Muscle layer of duodenum (tissue), 2 donors: ENCODE results near the gene HOXD1.

ENCODE experiments used
- H3K27ac ChIP-seq: one replicate; pipeline ENCODE4 v1.7.0; 2013; ENCODE audit warnings: mild to moderate bottlenecking, low read length
- H3K27me3 ChIP-seq: one replicate; pipeline ENCODE4 v1.7.0; 2013; ENCODE audit warnings: low read depth, mild to moderate bottlenecking, control low read depth, low read length
- H3K36me3 ChIP-seq, 2 donors: one replicate each; pipeline ENCODE4 v1.7.0; 2013; ENCODE audit warnings: low read length in 2 of 2, control low read depth in 1 of 2, mild to moderate bottlenecking in 1 of 2; ENCODE audit not compliant: insufficient read depth in 2 of 2, control insufficient read depth in 1 of 2
- H3K4me1 ChIP-seq, 2 donors: one replicate each; pipeline ENCODE4 v1.7.0; 2013; ENCODE audit warnings: low read length in 2 of 2, mild to moderate bottlenecking in 2 of 2, control low read depth in 1 of 2, moderate library complexity in 1 of 2; ENCODE audit not compliant: insufficient read depth in 2 of 2, control insufficient read depth in 1 of 2
- H3K4me3 ChIP-seq, 2 donors: one replicate each; pipeline ENCODE4 v1.7.0; 2013; ENCODE audit warnings: low read length in 2 of 2, low read depth in 1 of 2, mild to moderate bottlenecking in 1 of 2
- H3K9me3 ChIP-seq, 2 donors: one replicate each; pipeline ENCODE4 v1.7.0; 2013; ENCODE audit warnings: low read length in 2 of 2, control low read depth in 1 of 2, mild to moderate bottlenecking in 1 of 2; ENCODE audit not compliant: control insufficient read depth in 1 of 2
- donor health status: healthy.

The HOXD1 gene

GRCh38 chr2:176199902-176200301, 11.4 kb downstream of the HOXD1 start:
- no peak overlapping the region for H3K27ac ChIP-seq
- H3K27me3 ChIP-seq = no peaks in the 10 kb centered on the region
- peaks cover 0 to 9% of the 10 kb centered on the region in 2 donors for H3K9me3 ChIP-seq
- no peak overlapping the region for H3K4me3 ChIP-seq
- H3K36me3 ChIP-seq = no peaks in the 10 kb centered on the region
- no peaks in the 10 kb centered on the region for H3K4me1 ChIP-seq

GRCh38 chr2:176200971-176201370, 12.5 kb downstream of the HOXD1 start:
- H3K9me3 ChIP-seq = peaks cover 0 to 12% of the 10 kb centered on the region in 2 donors
- no peak overlapping the region for H3K27ac ChIP-seq
- H3K36me3 ChIP-seq = no peaks in the 10 kb centered on the region
- no peaks in the 10 kb centered on the region for H3K27me3 ChIP-seq
- H3K4me1 ChIP-seq = no peaks in the 10 kb centered on the region
- no peak overlapping the region for H3K4me3 ChIP-seq

GRCh38 chr2:176202491-176202890, 14.0 kb downstream of the HOXD1 start:
- no peak overlapping the region for H3K27ac ChIP-seq
- H3K27me3 ChIP-seq = no peaks in the 10 kb centered on the region
- H3K4me3 ChIP-seq = no peak overlapping the region
- H3K4me1 ChIP-seq = no peaks in the 10 kb centered on the region
- H3K9me3 ChIP-seq = peaks cover 0 to 12% of the 10 kb centered on the region in 2 donors
- no peaks in the 10 kb centered on the region for H3K36me3 ChIP-seq

GRCh38 chr2:176205126-176205525, 16.7 kb downstream of the HOXD1 start:
- Histone ChIP-seq H3K36me3 (no peaks in the 10 kb centered on the region), H3K27me3 (no peaks in the 10 kb centered on the region), H3K27ac (no peak overlapping the region), H3K4me1 (no peaks in the 10 kb centered on the region), H3K4me3 (no peak overlapping the region), H3K9me3 (peaks cover 0 to 14% of the 10 kb centered on the region in 2 donors)

GRCh38 chr2:176206136-176206535, 17.7 kb downstream of the HOXD1 start:
- no peaks in the 10 kb centered on the region for H3K27me3 ChIP-seq
- H3K9me3 ChIP-seq = peaks cover 0 to 14% of the 10 kb centered on the region in 2 donors
- no peaks in the 10 kb centered on the region for H3K4me1 ChIP-seq
- H3K27ac ChIP-seq = no peak overlapping the region
- H3K4me3 ChIP-seq = no peak overlapping the region
- no peaks in the 10 kb centered on the region for H3K36me3 ChIP-seq

GRCh38 chr2:176206682-176207081, 18.2 kb downstream of the HOXD1 start:
- Histone ChIP-seq H3K4me3 (no peak overlapping the region), H3K36me3 (no peaks in the 10 kb centered on the region), H3K27me3 (no peaks in the 10 kb centered on the region), H3K4me1 (no peaks in the 10 kb centered on the region), H3K27ac (no peak overlapping the region), H3K9me3 (peaks cover 0 to 14% of the 10 kb centered on the region in 2 donors)

- Histone ChIP-seq H3K27ac (no peak overlapping the region), H3K36me3 (no peaks in the 10 kb centered on the region), H3K4me1 (no peaks in the 10 kb centered on the region), H3K4me3 (no peak overlapping the region), H3K27me3 (no peaks in the 10 kb centered on the region), H3K9me3 (peaks cover 0 to 2% of the 10 kb centered on the region in 2 donors)
Observed at GRCh38 chr2:176211110-176211509, 22.6 kb downstream of the HOXD1 start.

GRCh38 chr2:176212276-176212675, 23.8 kb downstream of the HOXD1 start:
- Histone ChIP-seq H3K9me3 (peaks cover 0 to 2% of the 10 kb centered on the region in 2 donors), H3K27ac (no peak overlapping the region), H3K36me3 (no peaks in the 10 kb centered on the region), H3K4me3 (no peak overlapping the region), H3K4me1 (no peaks in the 10 kb centered on the region), H3K27me3 (no peaks in the 10 kb centered on the region)

- H3K27me3 ChIP-seq = no peaks in the 10 kb centered on the region
- no peak overlapping the region for H3K4me3 ChIP-seq
- peaks cover 0 to 2% of the 10 kb centered on the region in 2 donors for H3K9me3 ChIP-seq
- H3K27ac ChIP-seq = no peak overlapping the region
- H3K36me3 ChIP-seq = no peaks in the 10 kb centered on the region
- no peaks in the 10 kb centered on the region for H3K4me1 ChIP-seq
Observed at GRCh38 chr2:176213406-176213805, 24.9 kb downstream of the HOXD1 start.

- Histone ChIP-seq H3K27me3 (no peaks in the 10 kb centered on the region), H3K27ac (no peak overlapping the region), H3K9me3 (no peaks in the 10 kb centered on the region), H3K4me1 (no peaks in the 10 kb centered on the region), H3K36me3 (no peaks in the 10 kb centered on the region), H3K4me3 (no peak overlapping the region)
Observed at GRCh38 chr2:176227874-176228273, 39.4 kb downstream of the HOXD1 start.

- no peaks in the 10 kb centered on the region for H3K4me1 ChIP-seq
- no peak overlapping the region for H3K27ac ChIP-seq
- no peak overlapping the region for H3K4me3 ChIP-seq
- no peaks in the 10 kb centered on the region for H3K36me3 ChIP-seq
- no peaks in the 10 kb centered on the region for H3K9me3 ChIP-seq
- H3K27me3 ChIP-seq = no peaks in the 10 kb centered on the region
Observed at GRCh38 chr2:176234156-176234555, 45.7 kb downstream of the HOXD1 start.

- H3K9me3 ChIP-seq = no peaks in the 10 kb centered on the region
- no peak overlapping the region for H3K4me3 ChIP-seq
- no peaks in the 10 kb centered on the region for H3K27me3 ChIP-seq
- no peak overlapping the region for H3K27ac ChIP-seq
- H3K4me1 ChIP-seq = no peaks in the 10 kb centered on the region
- H3K36me3 ChIP-seq = no peaks in the 10 kb centered on the region
Observed at GRCh38 chr2:176234940-176235339, 46.5 kb downstream of the HOXD1 start.
